ENCODE results near the gene ITGAE.
"Not testable (repeated sequence)": the region's sequence is repeated elsewhere in the genome, so short reads cannot be mapped to it uniquely, and the experiment has no call there.

The ITGAE gene

GRCh38 chr17:3800362-3801271 is at the start of gene ITGAE:
TSS of gene ITGAE (minus strand) at chr17:3801188. CDS start at chr17:3801144, 44 bp downstream.
- no peak for DNase-seq

DNA sequence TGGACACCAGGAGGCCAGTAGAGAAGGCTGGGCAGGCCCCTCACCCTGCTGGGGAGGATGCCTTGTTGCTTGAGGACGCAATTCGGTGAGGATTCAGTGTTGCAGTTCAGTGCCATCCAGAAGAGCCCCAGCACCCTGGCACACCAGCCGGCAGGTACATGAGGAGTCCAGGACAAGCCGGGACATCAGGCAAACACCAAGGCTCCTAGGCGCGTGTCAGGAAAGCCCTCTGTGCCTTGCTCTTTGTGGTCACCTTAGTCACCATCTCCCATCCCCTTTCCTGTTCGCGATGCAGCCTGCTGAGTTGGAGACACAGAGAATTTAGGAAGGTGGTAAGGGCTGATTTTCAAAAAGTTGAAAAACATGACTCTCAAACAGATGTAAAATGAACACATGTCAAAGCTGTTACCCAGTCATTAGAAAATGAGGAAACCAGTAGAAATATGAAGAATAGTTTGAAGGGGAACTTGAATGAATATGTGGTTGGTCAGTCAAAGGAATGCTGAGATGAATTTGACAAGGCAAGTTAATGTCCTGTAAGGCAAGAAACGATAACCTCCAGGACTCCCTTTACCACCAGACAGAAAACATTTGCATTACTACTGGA is 47.3 kb upstream of the ITGAE start:
- no peak for DNase-seq

GRCh38 chr17:3847165-3847670 is 46.2 kb upstream of the ITGAE start:
- no peak for DNase-seq

GRCh38 chr17:3846437-3847164 is 45.6 kb upstream of the ITGAE start:
- no peak for DNase-seq

GRCh38 chr17:3845621-3846436 is 44.8 kb upstream of the ITGAE start, which contains the start of gene NCBP3:
TSS of gene NCBP3 (minus strand) at chr17:3846246. CDS start at chr17:3846223, 23 bp downstream.
- DNase-seq = peak; percentile 77 to 92 (median 85)

- DNase-seq = peak in 1 of 4 experiments; percentile 16
Measured at GRCh38 chr17:3845291-3845620, 44.3 kb upstream of the ITGAE start.

GRCh38 chr17:3844556-3844955 is 43.6 kb upstream of the ITGAE start:
- DNase-seq = not testable (repeated sequence)

DNA sequence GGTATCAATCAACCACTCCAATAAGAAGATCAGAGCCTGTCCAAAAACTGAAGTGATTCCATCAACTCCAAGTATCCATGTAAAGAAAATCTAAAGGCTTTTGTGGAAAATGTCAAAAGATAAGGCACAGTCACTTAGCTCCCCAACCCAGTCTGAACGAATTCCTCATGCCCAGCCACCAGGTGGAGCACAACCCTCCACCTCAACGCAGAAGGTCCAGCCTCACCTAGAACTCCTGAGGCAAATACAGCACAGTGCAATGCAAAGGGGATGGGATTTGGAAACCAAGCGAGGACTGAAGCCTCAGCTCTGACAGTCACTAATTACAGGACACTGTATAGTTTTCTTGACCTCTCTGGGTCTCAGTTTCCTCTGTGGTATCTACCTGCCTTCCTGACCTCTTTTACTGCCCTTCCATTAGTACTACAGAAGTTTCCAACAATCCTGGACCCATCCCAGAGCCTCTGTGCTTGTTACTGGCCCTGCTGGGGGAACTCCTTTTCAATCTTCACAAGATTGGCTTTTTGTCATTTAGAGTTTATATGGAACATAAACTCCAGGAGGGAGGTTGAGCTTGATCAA is 43.0 kb upstream of the ITGAE start:
- peak in 2 of 4 experiments; percentile 8 to 15 for DNase-seq

DNA sequence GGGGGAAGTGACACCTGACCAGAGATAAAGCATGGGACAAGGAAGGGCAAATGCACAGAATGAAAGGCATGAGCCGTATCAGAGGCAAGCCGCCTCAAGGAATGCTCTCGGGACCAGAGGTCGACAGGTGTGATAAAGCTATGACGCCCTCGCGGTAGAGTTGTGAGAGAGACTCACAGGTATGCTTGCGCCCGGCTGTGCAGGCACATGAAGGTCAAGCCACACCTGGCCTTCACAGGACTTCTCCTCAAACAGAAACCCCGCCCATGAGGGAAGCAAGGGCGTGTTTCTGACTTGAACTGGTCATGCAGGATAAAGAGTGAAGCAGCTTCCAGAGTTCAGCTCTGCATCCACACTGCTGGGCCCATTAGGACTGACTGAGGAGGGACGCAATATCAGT is 37.2 kb upstream of the ITGAE start:
- no peak for DNase-seq

GRCh38 chr17:3836551-3836950 is 35.6 kb upstream of the ITGAE start:
- DNase-seq = no peak

DNA sequence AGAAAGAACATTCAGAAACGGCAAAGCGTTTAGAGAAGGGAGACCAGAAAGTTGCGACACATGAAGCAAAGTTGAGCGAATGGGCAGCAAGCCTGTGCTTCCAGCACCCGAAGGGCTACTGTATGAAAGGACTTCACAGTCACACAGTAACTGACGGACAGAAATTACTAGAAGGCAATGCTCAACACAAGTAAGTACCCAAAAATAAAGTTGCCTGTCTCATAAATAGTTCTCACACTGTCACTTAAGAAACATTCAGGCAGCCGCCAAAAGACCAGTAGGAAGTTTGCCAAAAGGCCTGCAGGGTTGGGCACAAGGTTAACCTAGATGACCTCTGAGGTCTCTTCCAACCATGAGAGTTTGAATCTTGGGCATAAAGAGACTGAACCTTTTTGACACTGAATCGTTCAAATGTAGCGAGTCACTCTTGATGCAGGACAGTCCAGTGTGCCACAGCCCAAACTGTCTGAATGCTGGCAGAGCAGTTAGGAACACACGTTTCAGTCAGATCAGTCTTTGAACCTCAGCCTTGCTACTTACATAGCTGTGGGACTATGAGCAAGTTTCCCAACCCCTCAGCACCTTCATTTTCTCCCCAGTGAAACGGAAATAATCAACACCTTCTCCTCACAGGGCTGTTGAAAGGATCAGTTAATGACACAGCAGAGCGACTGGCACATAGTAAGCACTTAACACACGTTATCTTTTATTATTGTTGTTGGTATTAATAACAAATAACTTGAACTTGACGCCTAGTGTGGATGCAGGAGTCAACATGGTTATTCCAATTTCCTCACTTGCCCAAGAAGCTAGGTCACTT is 34.6 kb upstream of the ITGAE start:
- DNase-seq = no peak

- no peak for DNase-seq
Measured at GRCh38 chr17:3834811-3835210, 33.8 kb upstream of the ITGAE start.

DNA sequence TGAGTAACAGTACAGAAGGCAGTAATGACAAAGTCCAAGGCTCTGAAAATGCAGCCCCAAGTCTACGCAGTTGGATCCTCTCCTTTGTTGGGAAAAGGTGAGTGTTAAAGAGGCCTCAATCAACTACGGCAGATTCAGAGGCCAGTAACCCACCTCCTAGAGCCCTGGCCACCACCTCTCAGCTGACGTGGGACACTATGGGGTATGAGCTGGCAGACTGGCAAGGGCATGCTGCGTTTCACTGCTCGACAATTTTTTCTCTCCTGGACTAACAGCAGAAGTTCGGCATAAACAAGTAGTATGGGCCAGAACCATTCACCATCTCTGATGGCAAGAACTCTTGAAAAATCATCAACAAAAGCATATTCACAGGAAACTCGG is 27.9 kb upstream of the ITGAE start:
- no peak for DNase-seq

DNA sequence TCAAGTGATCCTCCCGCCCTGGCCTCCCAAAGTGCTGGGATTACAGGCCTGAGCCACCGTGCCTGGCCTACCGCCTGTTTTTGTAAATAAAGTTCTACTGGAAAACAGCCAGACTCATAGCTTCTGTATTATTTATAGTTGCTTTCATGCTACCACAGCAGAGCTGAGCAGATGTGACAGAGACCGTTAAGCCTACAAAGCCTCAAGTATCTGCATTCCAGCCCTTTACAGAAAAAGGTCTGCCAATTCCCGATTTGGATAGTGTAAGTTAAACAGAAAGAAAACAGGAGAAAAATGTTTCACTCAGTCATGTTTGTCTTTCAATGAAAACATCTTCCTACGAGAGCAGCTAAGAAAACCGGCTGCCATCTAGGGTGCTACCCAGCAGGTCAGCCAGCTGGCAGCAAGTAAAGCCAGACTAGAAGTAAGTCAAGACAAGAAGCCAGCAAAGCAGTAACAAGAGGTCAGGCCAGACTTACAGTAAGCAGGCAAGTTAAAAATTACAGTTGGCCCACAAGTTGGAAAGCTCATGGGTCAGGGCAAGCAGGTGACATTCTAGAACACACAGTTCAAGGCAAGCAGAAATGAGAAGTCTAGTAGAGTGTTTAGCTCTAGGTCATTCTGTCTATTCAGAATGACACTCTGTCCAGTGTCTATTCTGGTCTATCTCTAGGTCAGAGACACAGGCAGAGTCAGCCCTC is 27.3 kb upstream of the ITGAE start:
- DNase-seq = no peak

- DNase-seq = peak in 3 of 4 experiments; percentile 9 to 52 (median 35)
Measured at GRCh38 chr17:3827124-3827773, 26.3 kb upstream of the ITGAE start.

DNA sequence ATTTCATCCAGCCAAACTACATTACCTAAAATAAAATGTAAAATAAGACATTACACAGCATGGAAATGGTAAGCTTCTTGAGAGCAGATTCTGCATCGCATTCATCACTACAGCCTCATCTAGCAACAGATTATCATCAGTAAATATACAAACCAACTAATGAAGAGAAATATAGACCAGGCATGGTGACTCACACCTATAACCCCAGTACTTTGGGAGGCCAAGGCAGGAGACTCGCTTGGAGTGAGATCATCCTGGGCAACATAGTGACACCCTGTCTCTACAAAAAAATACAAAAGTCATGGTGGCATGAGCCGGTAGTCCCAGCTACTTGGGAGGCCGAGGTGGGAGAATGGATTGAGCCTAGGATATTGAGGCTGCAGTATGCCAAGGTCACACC is 25.2 kb upstream of the ITGAE start:
- DNase-seq = no peak

DNA sequence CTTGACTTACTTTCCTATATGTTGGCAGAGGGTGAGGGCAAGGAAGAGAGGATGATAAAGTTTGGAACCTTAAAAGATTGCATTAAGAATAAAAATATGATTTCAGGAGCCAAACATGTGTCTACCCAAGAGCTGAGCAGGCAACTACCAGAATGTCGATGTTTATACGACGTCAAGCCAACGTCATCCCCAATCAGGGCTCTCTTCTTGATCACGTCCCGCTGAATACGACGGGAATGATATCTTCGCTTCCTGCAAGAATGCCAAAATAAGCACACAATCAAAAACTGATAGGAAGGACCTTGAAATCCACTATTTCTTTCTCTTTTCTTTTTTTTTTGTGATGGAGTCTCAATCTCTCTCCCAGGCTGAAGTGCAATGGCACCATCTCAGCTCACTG is 20.1 kb upstream of the ITGAE start:
- DNase-seq = no peak

- DNase-seq = no peak
Measured at GRCh38 chr17:3818786-3819185, 17.8 kb upstream of the ITGAE start.

- no peak for DNase-seq
Measured at GRCh38 chr17:3817851-3818605, 17.0 kb upstream of the ITGAE start.
